ENCODE data around the gene SNAPC2. TPM values are rescaled to one million over a fixed set of nuclear protein-coding genes. Genes with fewer than 3 reads are reported as not detected.

Gene SNAPC2
- total and polyA plus RNA-seq, 2 donors from 2014 or later, result 18.4 to 24.3 TPM

DNA sequence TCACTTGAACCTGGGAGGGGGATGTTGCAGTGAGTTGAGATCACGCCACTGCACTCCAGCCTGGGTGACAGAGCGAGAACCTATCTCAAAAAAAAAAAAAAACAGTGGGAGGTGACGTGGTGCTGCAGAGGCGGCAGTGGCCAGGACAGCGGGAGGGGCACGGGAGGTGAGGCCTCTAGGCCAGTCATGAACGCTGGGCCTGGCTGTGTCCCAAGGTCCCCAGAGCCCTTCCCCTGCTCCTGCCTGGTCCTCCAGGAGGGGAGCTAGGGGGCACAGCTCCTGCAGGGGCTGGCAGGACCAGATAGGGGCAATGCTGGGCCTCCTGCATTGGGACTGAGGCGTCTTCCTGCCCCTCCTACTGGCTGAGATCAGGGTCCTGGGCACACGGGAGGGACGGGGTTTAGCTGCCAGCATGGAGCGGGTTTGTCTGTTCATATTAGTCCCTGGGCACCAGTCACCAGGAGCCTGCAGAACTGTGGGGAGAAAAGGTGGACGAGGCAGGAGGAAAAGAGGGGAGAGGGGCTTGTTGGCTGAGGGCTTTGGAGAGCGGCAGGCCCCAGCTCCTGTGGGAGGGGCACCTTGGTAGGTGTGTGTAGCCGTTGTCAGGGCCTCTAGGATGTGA lies 11.9 kb upstream of the SNAPC2 start:
- no peaks in the 10 kb centered on the region for H3K27me3 ChIP-seq (ENCODE audit: control insufficient read depth, insufficient read depth, low read length)
- H3K4me3 ChIP-seq (ENCODE audit: low read length in 3 of 3), result no peak overlapping the region
- H3K9me3 ChIP-seq (ENCODE audit: control insufficient read depth in 2 of 3, insufficient read depth in 1 of 3, low read length in 3 of 3), result no peaks in the 10 kb centered on the region
- intact Hi-C loops (cut with DNase I), result no loop called here
- DNase-seq (peak in 1 of 5 donors; percentile 41), FAIRE-seq (no peak)
- H3K36me3 ChIP-seq (ENCODE audit: control insufficient read depth in 2 of 3, insufficient read depth in 3 of 3, low read length in 3 of 3), result peaks cover 0 to 10% (median 2%) of the 10 kb centered on the region in 3 donors
- peaks cover 0 to 16% (median 8%) of the 10 kb centered on the region in 3 donors for H3K4me1 ChIP-seq (ENCODE audit: control insufficient read depth in 2 of 3, insufficient read depth in 2 of 3, low read depth in 1 of 3, low read length in 3 of 3)
- no peak overlapping the region for H3K9ac ChIP-seq (ENCODE audit: low read length in 3 of 3)
- TF ChIP-seq CTCF (IDR thresholded peaks at IDR 0.05; ENCODE audit: borderline replicate concordance, extremely low read depth, insufficient read depth), result no peak
- H3K27ac ChIP-seq (ENCODE audit: low read depth in 2 of 2, low read length in 2 of 2), result no peak overlapping the region

GRCh38 chr19:7908742-7909461 lies 11.2 kb upstream of the SNAPC2 start:
- Histone ChIP-seq H3K4me1 (ENCODE audit: control insufficient read depth in 2 of 3, insufficient read depth in 2 of 3, low read depth in 1 of 3, low read length in 3 of 3) (peaks cover 0 to 16% (median 8%) of the 10 kb centered on the region in 3 donors), H3K27me3 (ENCODE audit: control insufficient read depth, insufficient read depth, low read length) (no peaks in the 10 kb centered on the region), H3K4me3 (ENCODE audit: low read length in 3 of 3) (no peak overlapping the region), H3K9ac (ENCODE audit: low read length in 3 of 3) (no peak overlapping the region), H3K9me3 (ENCODE audit: control insufficient read depth in 2 of 3, insufficient read depth in 1 of 3, low read length in 3 of 3) (no peaks in the 10 kb centered on the region), H3K36me3 (ENCODE audit: control insufficient read depth in 2 of 3, insufficient read depth in 3 of 3, low read length in 3 of 3) (peaks cover 0 to 10% (median 2%) of the 10 kb centered on the region in 3 donors), H3K27ac (ENCODE audit: low read depth in 2 of 2, low read length in 2 of 2) (no peak overlapping the region)
- peak in 1 of 5 donors; percentile 76 for DNase-seq
- TF ChIP-seq CTCF (IDR thresholded peaks at IDR 0.05; ENCODE audit: borderline replicate concordance, extremely low read depth, insufficient read depth), result no peak
- FAIRE-seq, result no peak
- intact Hi-C loops (cut with DNase I), result no loop called here

GRCh38 chr19:7909471-7910067 lies 10.6 kb upstream of the SNAPC2 start:
- no peak for TF ChIP-seq CTCF (IDR thresholded peaks at IDR 0.05; ENCODE audit: borderline replicate concordance, extremely low read depth, insufficient read depth)
- peaks cover 0 to 14% (median 8%) of the 10 kb centered on the region in 3 donors for H3K4me1 ChIP-seq (ENCODE audit: control insufficient read depth in 2 of 3, insufficient read depth in 2 of 3, low read depth in 1 of 3, low read length in 3 of 3)
- FAIRE-seq (no peak), DNase-seq (peak in 1 of 5 donors; percentile 74)
- no peak overlapping the region for H3K9ac ChIP-seq (ENCODE audit: low read length in 3 of 3)
- intact Hi-C loops (cut with DNase I), result no loop called here
- no peaks in the 10 kb centered on the region for H3K9me3 ChIP-seq (ENCODE audit: control insufficient read depth in 2 of 3, insufficient read depth in 1 of 3, low read length in 3 of 3)
- H3K27me3 ChIP-seq (ENCODE audit: control insufficient read depth, insufficient read depth, low read length), result no peaks in the 10 kb centered on the region
- peaks cover 0 to 10% (median 2%) of the 10 kb centered on the region in 3 donors for H3K36me3 ChIP-seq (ENCODE audit: control insufficient read depth in 2 of 3, insufficient read depth in 3 of 3, low read length in 3 of 3)
- H3K4me3 ChIP-seq (ENCODE audit: low read length in 3 of 3), result no peak overlapping the region
- no peak overlapping the region for H3K27ac ChIP-seq (ENCODE audit: low read depth in 2 of 2, low read length in 2 of 2)

All from kidney (tissue), 14 donors.